Endothelial cell of umbilical vein (primary cell): ENCODE measurements around the gene MBD5. TPM values are rescaled to one million over a fixed set of nuclear protein-coding genes. Genes with fewer than 3 reads are reported as not detected.

Experiments
- BruUV-seq: library from RNA; stranded (reverse); fragments of 400-500 nt; replicated peaks from 2 replicates; lab custom pipeline; 2021; lab: Mats Ljungman, UMichigan
- CTCF ChIA-PET: fragments of 300-600, 350-600 bp; sonication (Branson Sonifier 250); formaldehyde crosslinking; loops from one replicate; lab custom pipeline; 2021; ENCODE audit warnings: antibody characterized with exemption, inconsistent platforms; lab: Charles Lee
- POLR2A ChIA-PET: fragments of 300-600, 350-600 bp; sonication (Branson Sonifier 250); formaldehyde crosslinking; loops from one replicate; lab custom pipeline; 2021; ENCODE audit warnings: antibody characterized with exemption, inconsistent platforms; lab: Charles Lee
- DNase-seq: peaks from one replicate; pipeline ENCODE4 v3.0.0-alpha.2; 2011; ENCODE audit warnings: low read depth, low spot score
- FAIRE-seq: peaks from 2 replicates; lab custom pipeline; 2011; peaks lifted over from hg19 to GRCh38; lab: Jason Lieb, UNC
- H2AFZ ChIP-seq: 2 replicates; pipeline ENCODE4 v1.6.0; 2012; ENCODE audit warnings: low read depth, low read length, control low read depth, inconsistent platforms
- H3K27ac ChIP-seq: 2 replicates; pipeline ENCODE4 v1.5.1; 2011; ENCODE audit warnings: low read depth, mild to moderate bottlenecking, control low read depth, low read length, moderate library complexity; ENCODE audit not compliant: insufficient read depth
- H3K27me3 ChIP-seq, 2 experiments: 2 replicates each; pipeline versions ENCODE4 v1.6.0 to v1.6.1; 2011; ENCODE audit warnings: low read length in 2 of 2, mixed read lengths in 1 of 2; ENCODE audit not compliant: control insufficient read depth in 2 of 2, insufficient read depth in 2 of 2
- H3K36me3 ChIP-seq, 2 experiments: 2 replicates in 1 of 2; 3 replicates in 1 of 2; pipeline ENCODE4 v1.5.1; 2011; ENCODE audit warnings: low read length in 2 of 2, mild to moderate bottlenecking in 1 of 2, moderate library complexity in 1 of 2; ENCODE audit not compliant: control insufficient read depth in 2 of 2, insufficient read depth in 2 of 2; ENCODE audit errors: extremely low read depth in 1 of 2
- H3K4me1 ChIP-seq: 3 replicates; pipeline ENCODE4 v1.5.1; 2011; ENCODE audit warnings: mild to moderate bottlenecking, low read length; ENCODE audit not compliant: control insufficient read depth, insufficient read depth; ENCODE audit errors: extremely low read depth
- H3K4me2 ChIP-seq: 2 replicates; pipeline ENCODE4 v1.6.1; 2011; ENCODE audit warnings: low read length, control low read depth, mixed read lengths; ENCODE audit not compliant: insufficient read depth
- H3K4me3 ChIP-seq, 3 experiments: fragments of 200-600 bp in 1 of 3; sonication (generic), shearing (Covaris generic) in 1 of 3; replicated peaks in 1 of 3; 2 replicates each; pipeline ENCODE4 v1.5.1; 2011 to 2016; ENCODE audit warnings: control low read depth in 3 of 3, low read length in 3 of 3, mild to moderate bottlenecking in 2 of 3, inconsistent platforms in 1 of 3, low read depth in 1 of 3, moderate library complexity in 1 of 3; ENCODE audit not compliant: insufficient read depth in 1 of 3
- H3K79me2 ChIP-seq: 2 replicates; pipeline ENCODE4 v1.6.0; 2012; ENCODE audit warnings: low read length, inconsistent platforms; ENCODE audit not compliant: control insufficient read depth, insufficient read depth
- H3K9ac ChIP-seq: replicated peaks from 2 replicates; pipeline ENCODE3; 2011; ENCODE audit warnings: low read length, control low read depth; ENCODE audit not compliant: insufficient read depth; ENCODE audit errors: extremely low read depth
- H3K9me1 ChIP-seq: replicated peaks from 3 replicates; pipeline ENCODE4 v1.6.0; 2011; ENCODE audit warnings: mild to moderate bottlenecking, low read length; ENCODE audit not compliant: control insufficient read depth, insufficient read depth; ENCODE audit errors: extremely low read depth
- H3K9me3 ChIP-seq: replicated peaks from 2 replicates; pipeline ENCODE4 v1.5.1; 2012; ENCODE audit warnings: low read length, inconsistent platforms; ENCODE audit not compliant: control insufficient read depth, insufficient read depth
- H4K20me1 ChIP-seq: replicated peaks from 2 replicates; pipeline ENCODE3; 2011; ENCODE audit warnings: mild to moderate bottlenecking, low read length; ENCODE audit not compliant: control insufficient read depth, insufficient read depth; ENCODE audit errors: extremely low read depth
- CTCF ChIP-seq, 2 donors: IDR thresholded peaks; 1 replicate in 1 of 2; 2 replicates in 1 of 2; pipeline ENCODE4 v1.5.1; 2011; ENCODE audit warnings: low read length in 2 of 2, mild to moderate bottlenecking in 2 of 2, moderate library complexity in 2 of 2, control low read depth in 1 of 2, inconsistent platforms in 1 of 2, low read depth in 1 of 2; ENCODE audit not compliant: insufficient read depth in 1 of 2; ENCODE audit errors: extremely low read depth in 1 of 2
- EZH2 ChIP-seq: IDR thresholded peaks from 2 replicates; pipeline ENCODE4 v1.6.1; 2012; ENCODE audit warnings: borderline replicate concordance, low read depth, mild to moderate bottlenecking, moderate library complexity, low read length, inconsistent platforms; ENCODE audit not compliant: severe bottlenecking
- FOS ChIP-seq: IDR thresholded peaks from 2 replicates; pipeline ENCODE4 v1.6.1; 2011; ENCODE audit warnings: mild to moderate bottlenecking, low read length, moderate library complexity, borderline replicate concordance; ENCODE audit not compliant: insufficient read depth
- GATA2 ChIP-seq: IDR thresholded peaks from 2 replicates; pipeline ENCODE4 v1.7.0; 2011; ENCODE audit warnings: low read depth, mild to moderate bottlenecking, moderate library complexity, mixed read lengths, low read length; ENCODE audit not compliant: insufficient read length, insufficient read depth
- JUN ChIP-seq: IDR thresholded peaks from 2 replicates; pipeline ENCODE4 v1.6.1; 2011; ENCODE audit warnings: borderline replicate concordance, low read depth; ENCODE audit not compliant: insufficient read length, insufficient read depth
- MAX ChIP-seq: IDR thresholded peaks from 2 replicates; pipeline ENCODE4 v1.6.1; 2011; ENCODE audit not compliant: insufficient read depth, insufficient read length
- MYC ChIP-seq: IDR thresholded peaks from one replicate; pipeline ENCODE4 v1.6.1; 2011; ENCODE audit warnings: mild to moderate bottlenecking, low read depth, low read length
- POLR2A ChIP-seq: IDR thresholded peaks from 2 replicates; pipeline ENCODE4 v1.6.1; 2012; ENCODE audit warnings: low read depth, mild to moderate bottlenecking, control low read depth, low read length
- POLR2AphosphoS5 ChIP-seq: IDR thresholded peaks from 2 replicates; pipeline ENCODE4 v1.6.1; 2012; ENCODE audit warnings: low read depth, mild to moderate bottlenecking, control low read depth, low read length, moderate library complexity; ENCODE audit not compliant: insufficient read depth
- dilution Hi-C: fragments of 300-500 bp; cut with MboI; formaldehyde crosslinking; loops from one replicate; pipeline ENCODE4 v1.15.0; 2019; ENCODE audit warnings: low sequenced_read_pairs; ENCODE audit not compliant: extremely low pct_ligation_motif_present
- intact Hi-C: fragments of 100-400 bp; cut with micrococcal nuclease; formaldehyde crosslinking; loops from one replicate; pipeline ENCODE4 v1.10.0; 2022
- polyA plus RNA-seq, 4 experiments: library from polyadenylated mRNA; depleted of rRNA in 3 of 4; stranded (reverse) in 3 of 4; unstranded in 1 of 4; fragments of >200 nt; gene quantifications; 2 replicates each; pipeline versions ENCODE4 v1.2.1 to v1.2.3, GENCODE V29; 2011 to 2012; ENCODE audit warnings: missing spikeins in 1 of 4
- total RNA-seq: library from RNA; stranded (reverse); gene quantifications from 2 replicates; pipeline ENCODE4 v1.2.3, GENCODE V29; 2021

Gene MBD5
- total and polyA plus RNA-seq, 2 donors (not counting 3 experiments of a cell fraction or from before 2014, with no cell fraction given) = 11.3 to 37.0 TPM

- H3K4me3 ChIP-seq = no peak overlapping the region
- H3K4me1 ChIP-seq = peaks cover under 1% of the 10 kb centered on the region
- H3K9me1 ChIP-seq = no peaks in the 10 kb centered on the region
- H3K27me3 ChIP-seq = no peaks in the 10 kb centered on the region
- dilution Hi-C loops = no loop called here
- ChIA-PET POLR2A (no interaction called here), CTCF (interaction anchor here (0.6 to 3.1 kb wide), 2 partner anchors 12 to 527 kb away, joined by 4 to 24 read pairs; no protein-coding TSS in a partner anchor)
- H3K4me2 ChIP-seq = no peak overlapping the region
- no peak overlapping the region for H3K9ac ChIP-seq
- intact Hi-C loops = no loop called here
- FAIRE-seq = no peak
- H3K79me2 ChIP-seq = no peaks in the 10 kb centered on the region
- H4K20me1 ChIP-seq = no peaks in the 10 kb centered on the region
- no peaks in the 10 kb centered on the region for H3K9me3 ChIP-seq
- no peak for DNase-seq
- H2AFZ ChIP-seq = no peak overlapping the region
- H3K27ac ChIP-seq = no peak overlapping the region
- no TSS peak for BruUV-seq
- no peaks in the 10 kb centered on the region for H3K36me3 ChIP-seq
- TF ChIP-seq GATA2 (no peak), MYC (no peak)
Measured at GRCh38 chr2:148521181-148521580, 500.3 kb downstream of the MBD5 start.

GRCh38 chr2:148523315-148523714 is 502.4 kb downstream of the MBD5 start:
- H3K9me3 ChIP-seq = no peaks in the 10 kb centered on the region
- FAIRE-seq = no peak
- ChIA-PET CTCF (interaction anchor here (1.3 to 1.5 kb wide), 3 partner anchors 14 to 534 kb away, joined by 3 to 9 read pairs (median 6); no protein-coding TSS in a partner anchor), POLR2A (no interaction called here)
- no peak overlapping the region for H3K27ac ChIP-seq
- TF ChIP-seq MYC (no peak), EZH2 (no peak), POLR2AphosphoS5 (no peak), MAX (no peak), POLR2A (no peak), JUN (no peak), CTCF (IDR thresholded peaks at IDR 0.05; ENCODE audit: extremely low read depth in 1 of 2, insufficient read depth in 1 of 2, low read depth in 1 of 2, low read length in 2 of 2) (no peak), FOS (no peak), GATA2 (no peak)
- no peaks in the 10 kb centered on the region for H3K79me2 ChIP-seq
- no peaks in the 10 kb centered on the region for H3K4me1 ChIP-seq
- intact Hi-C loops = no loop called here
- no peak overlapping the region for H2AFZ ChIP-seq
- dilution Hi-C loops = no loop called here
- H4K20me1 ChIP-seq = no peaks in the 10 kb centered on the region
- no peak overlapping the region for H3K4me3 ChIP-seq
- BruUV-seq = no TSS peak
- no peaks in the 10 kb centered on the region for H3K9me1 ChIP-seq
- H3K9ac ChIP-seq = no peak overlapping the region
- H3K27me3 ChIP-seq = no peaks in the 10 kb centered on the region
- no peak for DNase-seq
- H3K36me3 ChIP-seq = no peaks in the 10 kb centered on the region
- no peak overlapping the region for H3K4me2 ChIP-seq
